Liver (tissue), 9 donors: ENCODE results near the gene SLC35G2. TPM values are rescaled to one million over a fixed set of nuclear protein-coding genes. Genes with fewer than 3 reads are reported as not detected.

ENCODE experiments used
- DNase-seq: peaks from one replicate; pipeline ENCODE4 v3.0.0-alpha.2; 2017; ENCODE audit warnings: low spot score
- H3K27ac ChIP-seq, 2 donors: one replicate each; pipeline ENCODE4 v1.7.0; 2013; ENCODE audit warnings: inconsistent platforms in 2 of 2, low read length in 2 of 2, control low read depth in 1 of 2, low read depth in 1 of 2, mild to moderate bottlenecking in 1 of 2
- H3K27me3 ChIP-seq, 4 donors: one replicate each; pipeline versions ENCODE4 v1.6.1 to v1.7.0; 2013; ENCODE audit warnings: low read length in 3 of 4, inconsistent platforms in 1 of 4, mild to moderate bottlenecking in 1 of 4, moderate library complexity in 1 of 4; ENCODE audit not compliant: control insufficient read depth in 4 of 4, insufficient read depth in 4 of 4
- H3K36me3 ChIP-seq, 4 donors: one replicate each; pipeline versions ENCODE4 v1.6.1 to v1.7.0; 2013; ENCODE audit warnings: low read length in 3 of 4, mild to moderate bottlenecking in 3 of 4, low read depth in 1 of 4, moderate library complexity in 1 of 4; ENCODE audit not compliant: control insufficient read depth in 4 of 4, insufficient read depth in 3 of 4
- H3K4me1 ChIP-seq, 4 donors: one replicate each; pipeline versions ENCODE4 v1.6.1 to v1.7.0; 2013; ENCODE audit warnings: low read length in 3 of 4, mild to moderate bottlenecking in 3 of 4, moderate library complexity in 1 of 4; ENCODE audit not compliant: control insufficient read depth in 4 of 4, insufficient read depth in 4 of 4
- H3K4me3 ChIP-seq, 3 donors: one replicate each; pipeline versions ENCODE4 v1.6.1 to v1.7.0; 2013; ENCODE audit warnings: low read length in 3 of 3, control low read depth in 1 of 3, low read depth in 1 of 3, mild to moderate bottlenecking in 1 of 3
- H3K9ac ChIP-seq, 2 donors: one replicate each; pipeline ENCODE4 v1.7.0; 2013; ENCODE audit warnings: low read length in 2 of 2, mild to moderate bottlenecking in 2 of 2, moderate library complexity in 2 of 2, control low read depth in 1 of 2, low read depth in 1 of 2
- H3K9me3 ChIP-seq, 4 donors: one replicate each; pipeline versions ENCODE4 v1.6.1 to v1.7.0; 2013; ENCODE audit warnings: low read length in 3 of 4; ENCODE audit not compliant: control insufficient read depth in 4 of 4
- CTCF ChIP-seq: fragments of 150-350 bp; IDR thresholded peaks from 2 replicates; pipeline ENCODE4 v1.5.1; 2017; ENCODE audit warnings: improper control_type of control experiment, low read depth, low read length; ENCODE audit not compliant: missing input control
- EGR1 ChIP-seq, 2 donors: IDR thresholded peaks; 2 replicates each; pipeline ENCODE4 v1.6.1; 2016 to 2018; ENCODE audit warnings: antibody characterized with exemption in 2 of 2, low read depth in 2 of 2
- FOXA1 ChIP-seq: IDR thresholded peaks from 2 replicates; pipeline ENCODE4 v1.6.1; 2016; ENCODE audit warnings: antibody characterized with exemption
- FOXA2 ChIP-seq: IDR thresholded peaks from 2 replicates; pipeline ENCODE4 v1.6.1; 2016; ENCODE audit warnings: antibody characterized with exemption
- GABPA ChIP-seq, 2 donors: IDR thresholded peaks in 1 of 2; conservative IDR thresholded peaks in 1 of 2; 2 replicates each; pipeline ENCODE4 v1.6.1; 2016; ENCODE audit warnings: antibody characterized with exemption in 2 of 2, mild to moderate bottlenecking in 1 of 2, moderate library complexity in 1 of 2
- HNF4G ChIP-seq: IDR thresholded peaks from 2 replicates; pipeline ENCODE4 v1.6.1; 2016; ENCODE audit warnings: antibody characterized with exemption
- JUND ChIP-seq, 2 donors: IDR thresholded peaks; 2 replicates each; pipeline ENCODE4 v1.6.1; 2016; ENCODE audit warnings: antibody characterized with exemption in 2 of 2
- MAX ChIP-seq: IDR thresholded peaks from 2 replicates; pipeline ENCODE4 v1.6.1; 2016; ENCODE audit warnings: antibody characterized with exemption
- RAD21 ChIP-seq, 2 donors: IDR thresholded peaks; 2 replicates each; pipeline ENCODE4 v1.6.1; 2016; ENCODE audit warnings: antibody characterized with exemption in 2 of 2, mild to moderate bottlenecking in 2 of 2
- REST ChIP-seq: IDR thresholded peaks from 2 replicates; pipeline ENCODE4 v1.6.1; 2016; ENCODE audit warnings: antibody characterized with exemption, mild to moderate bottlenecking
- SP1 ChIP-seq: IDR thresholded peaks from 2 replicates; pipeline ENCODE4 v1.6.1; 2018; ENCODE audit warnings: antibody characterized with exemption, mild to moderate bottlenecking
- TAF1 ChIP-seq: conservative IDR thresholded peaks from 2 replicates; pipeline ENCODE4 v1.6.1; 2016; ENCODE audit warnings: antibody characterized with exemption, mild to moderate bottlenecking
- WGBS: extraction: QIAGEN DNeasy Blood & Tissue Kit; methylation state at CpG from one replicate; pipeline ENCODE4 v1.1.7; 2013; 5-methylcytosine and 5-hydroxymethylcytosine counted together
- polyA plus RNA-seq, 2 donors: library from polyadenylated mRNA; stranded (reverse) in 1 of 2; unstranded in 1 of 2; fragments of 200-250 nt in 1 of 2; fragments of >200 nt in 1 of 2; fragmentation: Nextera tagmentation in 1 of 2; extraction: Ambion mirVana in 1 of 2; gene quantifications; one replicate each; pipeline versions ENCODE4 v1.2.1 to v1.2.3, GENCODE V29; 2013 to 2015
- total RNA-seq, 2 donors: library from RNA; depleted of rRNA; stranded (reverse); fragments of >200 nt; gene quantifications; one replicate each; pipeline ENCODE4 v1.2.3, GENCODE V29; 2014
- TF ChIP-seq, protein P1 (sequence below): IDR thresholded peaks from 2 replicates; pipeline ENCODE4 v1.6.1; 2016; ENCODE audit warnings: antibody characterized with exemption
- donor health status: healthy.
- donor health status: healthy.
- donor health status: healthy.
- donor health status: healthy.
- donor health status: healthy.

SLC35G2 gene
- total and polyA plus RNA-seq, 4 donors: 0.51 to 1.2 (median 0.72) TPM

GRCh38 chr3:136836511-136837156 lies 17.7 kb downstream of the SLC35G2 start:
- Histone ChIP-seq H3K27me3 (no peaks in the 10 kb centered on the region), H3K4me3 (no peak overlapping the region), H3K9ac (no peak overlapping the region), H3K27ac (no peak overlapping the region), H3K9me3 (no peaks in the 10 kb centered on the region), H3K4me1 (no peaks in the 10 kb centered on the region), H3K36me3 (no peaks in the 10 kb centered on the region)
- no peak for TF ChIP-seq REST
- DNase-seq: no peak

- Histone ChIP-seq H3K27ac (no peak overlapping the region), H3K9me3 (no peaks in the 10 kb centered on the region), H3K4me1 (peaks cover 0 to 1% (median 0%) of the 10 kb centered on the region in 4 donors), H3K36me3 (no peaks in the 10 kb centered on the region), H3K27me3 (no peaks in the 10 kb centered on the region), H3K4me3 (no peak overlapping the region), H3K9ac (no peak overlapping the region)
- DNase-seq: no peak
- 79% methylated on average over 1 of the region's 1 CpG for WGBS
- no peak for TF ChIP-seq JUND (IDR thresholded peaks at IDR 0.05)
- TF ChIP-seq, protein P1, sequence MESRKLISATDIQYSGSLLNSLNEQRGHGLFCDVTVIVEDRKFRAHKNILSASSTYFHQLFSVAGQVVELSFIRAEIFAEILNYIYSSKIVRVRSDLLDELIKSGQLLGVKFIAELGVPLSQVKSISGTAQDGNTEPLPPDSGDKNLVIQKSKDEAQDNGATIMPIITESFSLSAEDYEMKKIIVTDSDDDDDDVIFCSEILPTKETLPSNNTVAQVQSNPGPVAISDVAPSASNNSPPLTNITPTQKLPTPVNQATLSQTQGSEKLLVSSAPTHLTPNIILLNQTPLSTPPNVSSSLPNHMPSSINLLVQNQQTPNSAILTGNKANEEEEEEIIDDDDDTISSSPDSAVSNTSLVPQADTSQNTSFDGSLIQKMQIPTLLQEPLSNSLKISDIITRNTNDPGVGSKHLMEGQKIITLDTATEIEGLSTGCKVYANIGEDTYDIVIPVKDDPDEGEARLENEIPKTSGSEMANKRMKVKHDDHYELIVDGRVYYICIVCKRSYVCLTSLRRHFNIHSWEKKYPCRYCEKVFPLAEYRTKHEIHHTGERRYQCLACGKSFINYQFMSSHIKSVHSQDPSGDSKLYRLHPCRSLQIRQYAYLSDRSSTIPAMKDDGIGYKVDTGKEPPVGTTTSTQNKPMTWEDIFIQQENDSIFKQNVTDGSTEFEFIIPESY: no peak
- no peak for TF ChIP-seq HNF4G
- TF ChIP-seq TAF1: no peak
- TF ChIP-seq FOXA2: no peak
- TF ChIP-seq FOXA1: no peak
- TF ChIP-seq CTCF: no peak
- TF ChIP-seq GABPA (IDR thresholded peaks at IDR 0.05 in 1 of 2, conservative IDR thresholded peaks at IDR 0.05 in 1 of 2): no peak
- TF ChIP-seq EGR1 (IDR thresholded peaks at IDR 0.05; ENCODE audit: low read depth in 2 of 2): no peak
- TF ChIP-seq REST: no peak
- TF ChIP-seq SP1: no peak
- TF ChIP-seq RAD21 (IDR thresholded peaks at IDR 0.05): no peak
- no peak for TF ChIP-seq MAX
These were observed 20.0 kb downstream of the SLC35G2 start for GRCh38 chr3:136838641-136839555.
